Measurements from ENCODE around the gene COL27A1.

COL27A1 gene

GRCh38 chr9:114304416-114305188 is 149.3 kb downstream of the COL27A1 start:
- Histone ChIP-seq H3K4me2 (ENCODE audit: insufficient read depth, low read length) (no peak overlapping the region), H2AFZ (ENCODE audit: low read depth, low read length) (no peak overlapping the region), H3K9me3 (ENCODE audit: insufficient read depth, low read length, severe bottlenecking) (no peaks in the 10 kb centered on the region), H3K36me3 (ENCODE audit: insufficient read depth, low read length) (no peaks in the 10 kb centered on the region), H4K20me1 (ENCODE audit: insufficient read depth, low read length) (no peaks in the 10 kb centered on the region), H3K27me3 (ENCODE audit: insufficient read depth, low read length, poor library complexity) (no peaks in the 10 kb centered on the region), H3K4me1 (ENCODE audit: insufficient read depth, low read length) (no peaks in the 10 kb centered on the region), H3K79me2 (ENCODE audit: insufficient read depth, low read length) (no peaks in the 10 kb centered on the region), H3K27ac (ENCODE audit: low read length) (no peak overlapping the region), H3K4me3 (ENCODE audit: low read depth in 1 of 2, low read length in 2 of 2) (no peak overlapping the region), H3K9ac (ENCODE audit: low read depth, low read length) (no peak overlapping the region)
- ATAC-seq (ENCODE audit: insufficient read depth, low read depth) (no peak), DNase-seq (no peak)
- TF ChIP-seq EZH2 (IDR thresholded peaks at IDR 0.05; ENCODE audit: borderline replicate concordance, low read depth, low read length, severe bottlenecking) (no peak), CTCF (IDR thresholded peaks at IDR 0.05; ENCODE audit: borderline replicate concordance, extremely low read depth, low read length, poor library complexity, severe bottlenecking) (no peak)

- no peak overlapping the region for H3K4me2 ChIP-seq (ENCODE audit: insufficient read depth, low read length)
- H3K27ac ChIP-seq (ENCODE audit: low read length) = no peak overlapping the region
- no peaks in the 10 kb centered on the region for H4K20me1 ChIP-seq (ENCODE audit: insufficient read depth, low read length)
- H3K9ac ChIP-seq (ENCODE audit: low read depth, low read length) = no peak overlapping the region
- H3K9me3 ChIP-seq (ENCODE audit: insufficient read depth, low read length, severe bottlenecking) = no peaks in the 10 kb centered on the region
- TF ChIP-seq CTCF (IDR thresholded peaks at IDR 0.05; ENCODE audit: borderline replicate concordance, extremely low read depth, low read length, poor library complexity, severe bottlenecking) (no peak), EZH2 (IDR thresholded peaks at IDR 0.05; ENCODE audit: borderline replicate concordance, low read depth, low read length, severe bottlenecking) (no peak)
- no peaks in the 10 kb centered on the region for H3K4me1 ChIP-seq (ENCODE audit: insufficient read depth, low read length)
- DNase-seq = no peak
- no peak overlapping the region for H2AFZ ChIP-seq (ENCODE audit: low read depth, low read length)
- ATAC-seq (ENCODE audit: insufficient read depth, low read depth) = no peak
- no peak overlapping the region for H3K4me3 ChIP-seq (ENCODE audit: low read depth in 1 of 2, low read length in 2 of 2)
- no peaks in the 10 kb centered on the region for H3K79me2 ChIP-seq (ENCODE audit: insufficient read depth, low read length)
- no peaks in the 10 kb centered on the region for H3K36me3 ChIP-seq (ENCODE audit: insufficient read depth, low read length)
- no peaks in the 10 kb centered on the region for H3K27me3 ChIP-seq (ENCODE audit: insufficient read depth, low read length, poor library complexity)
Measured at GRCh38 chr9:114307899-114308267, 152.5 kb downstream of the COL27A1 start.

GRCh38 chr9:114308361-114308950 is 153.1 kb downstream of the COL27A1 start:
- Histone ChIP-seq H2AFZ (ENCODE audit: low read depth, low read length) (no peak overlapping the region), H3K4me3 (ENCODE audit: low read depth in 1 of 2, low read length in 2 of 2) (no peak overlapping the region), H4K20me1 (ENCODE audit: insufficient read depth, low read length) (no peaks in the 10 kb centered on the region), H3K79me2 (ENCODE audit: insufficient read depth, low read length) (no peaks in the 10 kb centered on the region), H3K36me3 (ENCODE audit: insufficient read depth, low read length) (no peaks in the 10 kb centered on the region), H3K4me1 (ENCODE audit: insufficient read depth, low read length) (no peaks in the 10 kb centered on the region), H3K27ac (ENCODE audit: low read length) (no peak overlapping the region), H3K27me3 (ENCODE audit: insufficient read depth, low read length, poor library complexity) (no peaks in the 10 kb centered on the region), H3K9me3 (ENCODE audit: insufficient read depth, low read length, severe bottlenecking) (no peaks in the 10 kb centered on the region), H3K4me2 (ENCODE audit: insufficient read depth, low read length) (no peak overlapping the region), H3K9ac (ENCODE audit: low read depth, low read length) (no peak overlapping the region)
- DNase-seq = no peak
- no peak for ATAC-seq (ENCODE audit: insufficient read depth, low read depth)
- no peak for TF ChIP-seq EZH2 (IDR thresholded peaks at IDR 0.05; ENCODE audit: borderline replicate concordance, low read depth, low read length, severe bottlenecking)
- no peak for TF ChIP-seq CTCF (IDR thresholded peaks at IDR 0.05; ENCODE audit: borderline replicate concordance, extremely low read depth, low read length, poor library complexity, severe bottlenecking)
